ENCODE results near the gene MRFAP1. TPM values are rescaled to one million over a fixed set of nuclear protein-coding genes. Genes with fewer than 3 reads are reported as not detected.

The MRFAP1 gene
- total and polyA plus RNA-seq, 2 experiments from 2014 or later: 221 to 256 TPM

- DNase-seq (ENCODE audit: low spot score): no peak
- H3K36me3 ChIP-seq (replicated peaks; ENCODE audit: insufficient read depth, low read depth): no peaks in the 10 kb centered on the region
- 98% methylated on average over 8 of the region's 8 CpGs for WGBS (ENCODE audit: low lambda C conversion rate, missing lambda C conversion rate)
Measured at GRCh38 chr4:6605114-6605513, 35.4 kb upstream of the MRFAP1 start.

GRCh38 chr4:6605605-6606004 is 34.9 kb upstream of the MRFAP1 start:
- H3K9me2 ChIP-seq (replicated peaks; ENCODE audit: insufficient read depth): no peaks in the 10 kb centered on the region
- no peaks in the 10 kb centered on the region for H3K9me3 ChIP-seq (ENCODE audit: low read depth)
- H4K20me1 ChIP-seq (ENCODE audit: insufficient read depth, poor library complexity, severe bottlenecking): no peaks in the 10 kb centered on the region
- H3K27ac ChIP-seq: no peak overlapping the region
- no peaks in the 10 kb centered on the region for H3K79me2 ChIP-seq
- 100% methylated on average over 2 of the region's 2 CpGs for WGBS (ENCODE audit: low lambda C conversion rate, missing lambda C conversion rate)
- H3K27me3 ChIP-seq: no peaks in the 10 kb centered on the region
- H3K36me3 ChIP-seq (replicated peaks; ENCODE audit: insufficient read depth, low read depth): no peaks in the 10 kb centered on the region
- H3K4me2 ChIP-seq: no peak overlapping the region
- no peaks in the 10 kb centered on the region for H3K4me1 ChIP-seq (ENCODE audit: insufficient read depth)
- H2AFZ ChIP-seq: no peak overlapping the region
- TF ChIP-seq EZH2 (IDR thresholded peaks at IDR 0.05; ENCODE audit: borderline replicate concordance) (no peak), EZH2phosphoT487 (IDR thresholded peaks at IDR 0.05; ENCODE audit: low read depth, severe bottlenecking, unreplicated experiment) (no peak)
- TF ChIP-seq, protein P1, sequence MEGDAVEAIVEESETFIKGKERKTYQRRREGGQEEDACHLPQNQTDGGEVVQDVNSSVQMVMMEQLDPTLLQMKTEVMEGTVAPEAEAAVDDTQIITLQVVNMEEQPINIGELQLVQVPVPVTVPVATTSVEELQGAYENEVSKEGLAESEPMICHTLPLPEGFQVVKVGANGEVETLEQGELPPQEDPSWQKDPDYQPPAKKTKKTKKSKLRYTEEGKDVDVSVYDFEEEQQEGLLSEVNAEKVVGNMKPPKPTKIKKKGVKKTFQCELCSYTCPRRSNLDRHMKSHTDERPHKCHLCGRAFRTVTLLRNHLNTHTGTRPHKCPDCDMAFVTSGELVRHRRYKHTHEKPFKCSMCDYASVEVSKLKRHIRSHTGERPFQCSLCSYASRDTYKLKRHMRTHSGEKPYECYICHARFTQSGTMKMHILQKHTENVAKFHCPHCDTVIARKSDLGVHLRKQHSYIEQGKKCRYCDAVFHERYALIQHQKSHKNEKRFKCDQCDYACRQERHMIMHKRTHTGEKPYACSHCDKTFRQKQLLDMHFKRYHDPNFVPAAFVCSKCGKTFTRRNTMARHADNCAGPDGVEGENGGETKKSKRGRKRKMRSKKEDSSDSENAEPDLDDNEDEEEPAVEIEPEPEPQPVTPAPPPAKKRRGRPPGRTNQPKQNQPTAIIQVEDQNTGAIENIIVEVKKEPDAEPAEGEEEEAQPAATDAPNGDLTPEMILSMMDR (IDR thresholded peaks at IDR 0.05; ENCODE audit: poor library complexity): no peak
- no peak for DNase-seq (ENCODE audit: low spot score)
- H3K4me3 ChIP-seq: no peak overlapping the region

More at GRCh38 chr4:6605114-6605513, 35.4 kb upstream of the MRFAP1 start:
- no peak overlapping the region for H3K4me3 ChIP-seq
- no peak overlapping the region for H2AFZ ChIP-seq
- H3K4me2 ChIP-seq: no peak overlapping the region
- no peaks in the 10 kb centered on the region for H4K20me1 ChIP-seq (ENCODE audit: insufficient read depth, poor library complexity, severe bottlenecking)
- no peak overlapping the region for H3K27ac ChIP-seq
- no peaks in the 10 kb centered on the region for H3K9me2 ChIP-seq (replicated peaks; ENCODE audit: insufficient read depth)
- TF ChIP-seq EZH2phosphoT487 (IDR thresholded peaks at IDR 0.05; ENCODE audit: low read depth, severe bottlenecking, unreplicated experiment): no peak
- TF ChIP-seq EZH2 (IDR thresholded peaks at IDR 0.05; ENCODE audit: borderline replicate concordance): no peak
- no peaks in the 10 kb centered on the region for H3K27me3 ChIP-seq
- H3K79me2 ChIP-seq: no peaks in the 10 kb centered on the region
- H3K9me3 ChIP-seq (ENCODE audit: low read depth): no peaks in the 10 kb centered on the region
- H3K4me1 ChIP-seq (ENCODE audit: insufficient read depth): no peaks in the 10 kb centered on the region

- Histone ChIP-seq H3K36me3 (replicated peaks; ENCODE audit: insufficient read depth, low read depth) (no peaks in the 10 kb centered on the region), H3K4me2 (no peak overlapping the region), H3K9me2 (replicated peaks; ENCODE audit: insufficient read depth) (no peaks in the 10 kb centered on the region), H4K20me1 (ENCODE audit: insufficient read depth, poor library complexity, severe bottlenecking) (no peaks in the 10 kb centered on the region), H3K4me3 (no peak overlapping the region), H3K27ac (no peak overlapping the region), H2AFZ (no peak overlapping the region), H3K4me1 (ENCODE audit: insufficient read depth) (no peaks in the 10 kb centered on the region), H3K79me2 (no peaks in the 10 kb centered on the region), H3K27me3 (no peaks in the 10 kb centered on the region), H3K9me3 (ENCODE audit: low read depth) (no peaks in the 10 kb centered on the region)
- no peak for DNase-seq (ENCODE audit: low spot score)
- TF ChIP-seq EZH2 (IDR thresholded peaks at IDR 0.05; ENCODE audit: borderline replicate concordance) (no peak), EZH2phosphoT487 (IDR thresholded peaks at IDR 0.05; ENCODE audit: low read depth, severe bottlenecking, unreplicated experiment) (no peak)
- TF ChIP-seq, protein P1 (IDR thresholded peaks at IDR 0.05; ENCODE audit: poor library complexity): no peak
- 83% methylated on average over 10 of the region's 10 CpGs for WGBS (ENCODE audit: low lambda C conversion rate, missing lambda C conversion rate)
Measured at GRCh38 chr4:6606465-6607235, 33.8 kb upstream of the MRFAP1 start.

DNA sequence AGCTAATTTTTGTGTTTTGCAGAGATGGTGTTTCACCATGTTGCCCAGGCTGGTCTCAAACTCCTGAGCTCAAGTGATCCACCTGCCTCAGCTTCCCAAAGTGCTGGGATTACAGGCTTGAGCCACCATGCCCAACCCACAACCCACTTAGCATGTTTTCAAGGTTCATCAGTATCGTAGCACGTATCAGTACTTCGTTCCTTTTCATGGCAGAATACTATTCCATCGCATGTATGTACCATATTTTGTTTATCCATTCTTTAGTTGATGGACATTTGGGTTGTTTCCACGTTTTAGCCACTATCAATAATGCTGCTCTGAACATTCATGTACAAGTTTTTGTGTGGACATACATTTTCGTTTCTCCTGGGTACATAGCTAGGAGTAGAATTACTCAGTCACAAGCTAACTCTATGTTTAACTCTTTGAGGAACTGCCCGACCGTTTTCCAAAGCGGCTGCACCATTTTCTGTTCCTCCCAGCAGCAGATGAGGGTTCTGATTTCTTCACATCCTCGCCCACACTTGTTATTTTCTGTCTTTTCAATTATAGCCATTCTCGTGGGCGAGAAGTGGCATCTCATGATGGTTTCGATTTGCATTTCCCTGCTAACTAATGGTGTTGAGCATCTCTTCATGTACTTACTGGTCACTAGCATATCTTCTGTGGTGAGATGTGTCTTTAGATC is 33.0 kb upstream of the MRFAP1 start:
- no peak for TF ChIP-seq EZH2 (IDR thresholded peaks at IDR 0.05; ENCODE audit: borderline replicate concordance)
- TF ChIP-seq, protein P1 (IDR thresholded peaks at IDR 0.05; ENCODE audit: poor library complexity): no peak
- no peak for TF ChIP-seq EZH2phosphoT487 (IDR thresholded peaks at IDR 0.05; ENCODE audit: low read depth, severe bottlenecking, unreplicated experiment)
- H3K36me3 ChIP-seq (replicated peaks; ENCODE audit: insufficient read depth, low read depth): no peaks in the 10 kb centered on the region
- no peak overlapping the region for H3K27ac ChIP-seq
- 95% methylated on average over 13 of the region's 13 CpGs for WGBS (ENCODE audit: low lambda C conversion rate, missing lambda C conversion rate)
- no peaks in the 10 kb centered on the region for H3K9me2 ChIP-seq (replicated peaks; ENCODE audit: insufficient read depth)
- no peaks in the 10 kb centered on the region for H4K20me1 ChIP-seq (ENCODE audit: insufficient read depth, poor library complexity, severe bottlenecking)
- H3K4me1 ChIP-seq (ENCODE audit: insufficient read depth): no peaks in the 10 kb centered on the region
- no peak overlapping the region for H3K4me3 ChIP-seq
- H3K9me3 ChIP-seq (ENCODE audit: low read depth): no peaks in the 10 kb centered on the region
- no peak for DNase-seq (ENCODE audit: low spot score)
- H3K4me2 ChIP-seq: no peak overlapping the region
- no peaks in the 10 kb centered on the region for H3K27me3 ChIP-seq
- no peaks in the 10 kb centered on the region for H3K79me2 ChIP-seq
- no peak overlapping the region for H2AFZ ChIP-seq
